DMS79 treated with DMSO at 0.1 percent for 48 hours (cell line): ENCODE data around the gene KRT84.

Source experiments
- DNase-seq: peaks from one replicate; lab custom pipeline; 2025; lab: John Stamatoyannopoulos, UW

The KRT84 gene

GRCh38 chr12:52342781-52343490 lies 42.5 kb downstream of the KRT84 start:
- DNase-seq = peak; percentile 58

GRCh38 chr12:52341066-52341580 lies 44.3 kb downstream of the KRT84 start:
- no peak for DNase-seq

GRCh38 chr12:52338241-52338960 lies 47.1 kb downstream of the KRT84 start:
- DNase-seq = no peak

- DNase-seq = no peak
Observed at GRCh38 chr12:52337054-52337453, 48.4 kb downstream of the KRT84 start.

- no peak for DNase-seq
Observed at GRCh38 chr12:52336641-52337040, 48.8 kb downstream of the KRT84 start.

GRCh38 chr12:52335598-52336262 lies 49.7 kb downstream of the KRT84 start:
- DNase-seq = peak; percentile 84

- no peak for DNase-seq
Observed at GRCh38 chr12:52334185-52334584, 51.3 kb downstream of the KRT84 start.

- no peak for DNase-seq
Observed at GRCh38 chr12:52333321-52333720, 52.1 kb downstream of the KRT84 start.

- DNase-seq = no peak
Observed at GRCh38 chr12:52332381-52332780, 53.1 kb downstream of the KRT84 start.

GRCh38 chr12:52331833-52332232 lies 53.6 kb downstream of the KRT84 start:
- peak; percentile 29 for DNase-seq

GRCh38 chr12:52331039-52331438 lies 54.4 kb downstream of the KRT84 start:
- no peak for DNase-seq

GRCh38 chr12:52327830-52328500 lies 57.5 kb downstream of the KRT84 start:
- no peak for DNase-seq
